Measurements from ENCODE around the gene PIP5K1B. TPM values are rescaled to one million over a fixed set of nuclear protein-coding genes. Genes with fewer than 3 reads are reported as not detected.

The PIP5K1B gene
- total RNA-seq, 1 experiment from 2014 or later = not detected

GRCh38 chr9:68749579-68750159, 44.6 kb downstream of the PIP5K1B start:
- no peak for DNase-seq (ENCODE audit: low spot score)
- POLR2A ChIA-PET (ENCODE audit: low non-redundant PET) = no interaction called here
- Histone ChIP-seq H3K27me3 (replicated peaks; ENCODE audit: insufficient read depth, low read depth, low read length, poor library complexity) (peaks cover 14% of the 10 kb centered on the region), H3K27ac (ENCODE audit: low read depth, low read length, poor library complexity, severe bottlenecking) (no peak overlapping the region), H3K36me3 (ENCODE audit: insufficient read depth, low read length, poor library complexity, severe bottlenecking) (no peaks in the 10 kb centered on the region), H3K4me1 (ENCODE audit: insufficient read depth, low read length, poor library complexity, severe bottlenecking) (no peaks in the 10 kb centered on the region), H3K9me3 (ENCODE audit: low read depth, low read length, poor library complexity, severe bottlenecking) (no peaks in the 10 kb centered on the region), H3K4me3 (ENCODE audit: low read depth, low read length, poor library complexity, severe bottlenecking) (no peak overlapping the region)
- CTCF ChIA-PET = no interaction called here
- TF ChIP-seq EZH2 (IDR thresholded peaks at IDR 0.05; ENCODE audit: borderline replicate concordance, low read depth, low read length, poor library complexity, severe bottlenecking) (no peak), CTCF (conservative IDR thresholded peaks at IDR 0.05; ENCODE audit: low read depth, low read length) (no peak)
- BruUV-seq (replicated peaks) = no TSS peak
- intact Hi-C loops (cut with micrococcal nuclease; ENCODE audit: unreplicated experiment) = no loop called here

GRCh38 chr9:68750255-68750654, 45.2 kb downstream of the PIP5K1B start:
- TF ChIP-seq EZH2 (IDR thresholded peaks at IDR 0.05; ENCODE audit: borderline replicate concordance, low read depth, low read length, poor library complexity, severe bottlenecking) (no peak), CTCF (conservative IDR thresholded peaks at IDR 0.05; ENCODE audit: low read depth, low read length) (no peak)
- CTCF ChIA-PET = no interaction called here
- Histone ChIP-seq H3K9me3 (ENCODE audit: low read depth, low read length, poor library complexity, severe bottlenecking) (no peaks in the 10 kb centered on the region), H3K4me1 (ENCODE audit: insufficient read depth, low read length, poor library complexity, severe bottlenecking) (no peaks in the 10 kb centered on the region), H3K27me3 (replicated peaks; ENCODE audit: insufficient read depth, low read depth, low read length, poor library complexity) (peaks cover 14% of the 10 kb centered on the region), H3K4me3 (ENCODE audit: low read depth, low read length, poor library complexity, severe bottlenecking) (no peak overlapping the region), H3K36me3 (ENCODE audit: insufficient read depth, low read length, poor library complexity, severe bottlenecking) (no peaks in the 10 kb centered on the region), H3K27ac (ENCODE audit: low read depth, low read length, poor library complexity, severe bottlenecking) (no peak overlapping the region)
- intact Hi-C loops (cut with micrococcal nuclease; ENCODE audit: unreplicated experiment) = no loop called here
- BruUV-seq (replicated peaks) = no TSS peak
- DNase-seq (ENCODE audit: low spot score) = no peak
- POLR2A ChIA-PET (ENCODE audit: low non-redundant PET) = no interaction called here

GRCh38 chr9:68750786-68751185, 45.7 kb downstream of the PIP5K1B start:
- ChIA-PET POLR2A (ENCODE audit: low non-redundant PET) (no interaction called here), CTCF (no interaction called here)
- H3K36me3 ChIP-seq (ENCODE audit: insufficient read depth, low read length, poor library complexity, severe bottlenecking) = no peaks in the 10 kb centered on the region
- no peak overlapping the region for H3K4me3 ChIP-seq (ENCODE audit: low read depth, low read length, poor library complexity, severe bottlenecking)
- peaks cover 17% of the 10 kb centered on the region for H3K27me3 ChIP-seq (replicated peaks; ENCODE audit: insufficient read depth, low read depth, low read length, poor library complexity)
- no peak for DNase-seq (ENCODE audit: low spot score)
- TF ChIP-seq EZH2 (IDR thresholded peaks at IDR 0.05; ENCODE audit: borderline replicate concordance, low read depth, low read length, poor library complexity, severe bottlenecking) (no peak), CTCF (conservative IDR thresholded peaks at IDR 0.05; ENCODE audit: low read depth, low read length) (no peak)
- no TSS peak for BruUV-seq (replicated peaks)
- H3K4me1 ChIP-seq (ENCODE audit: insufficient read depth, low read length, poor library complexity, severe bottlenecking) = no peaks in the 10 kb centered on the region
- H3K9me3 ChIP-seq (ENCODE audit: low read depth, low read length, poor library complexity, severe bottlenecking) = no peaks in the 10 kb centered on the region
- H3K27ac ChIP-seq (ENCODE audit: low read depth, low read length, poor library complexity, severe bottlenecking) = no peak overlapping the region
- intact Hi-C loops (cut with micrococcal nuclease; ENCODE audit: unreplicated experiment) = no loop called here
